Kidney (tissue), 14 donors: ENCODE results near the gene NPSR1. TPM values are rescaled to one million over a fixed set of nuclear protein-coding genes. Genes with fewer than 3 reads are reported as not detected.
"Not testable (repeated sequence)": the region's sequence is repeated elsewhere in the genome, so short reads cannot be mapped to it uniquely, and the experiment has no call there.

Experiments used
- DNase-seq, 5 donors: peaks; one replicate each; pipeline ENCODE4 v3.0.0-alpha.2; 2013 to 2020
- FAIRE-seq: peaks from 2 replicates; lab custom pipeline; 2012; peaks lifted over from hg19 to GRCh38; lab: Jason Lieb, UNC
- H3K27ac ChIP-seq, 2 donors: one replicate each; pipeline ENCODE4 v1.7.0; 2013; ENCODE audit warnings: low read depth in 2 of 2, low read length in 2 of 2, inconsistent platforms in 1 of 2
- H3K27me3 ChIP-seq: one replicate; pipeline ENCODE4 v1.7.1; 2013; ENCODE audit warnings: low read length, inconsistent platforms; ENCODE audit not compliant: control insufficient read depth, insufficient read depth
- H3K36me3 ChIP-seq, 3 donors: one replicate each; pipeline versions ENCODE4 v1.7.0 to v1.7.1; 2013; ENCODE audit warnings: low read length in 3 of 3, control low read depth in 1 of 3, inconsistent platforms in 1 of 3; ENCODE audit not compliant: insufficient read depth in 3 of 3, control insufficient read depth in 2 of 3
- H3K4me1 ChIP-seq, 3 donors: one replicate each; pipeline versions ENCODE4 v1.7.0 to v1.7.1; 2013; ENCODE audit warnings: low read length in 3 of 3, inconsistent platforms in 1 of 3, low read depth in 1 of 3; ENCODE audit not compliant: control insufficient read depth in 2 of 3, insufficient read depth in 2 of 3
- H3K4me3 ChIP-seq, 3 donors: one replicate each; pipeline versions ENCODE4 v1.7.0 to v1.8.1; 2013; ENCODE audit warnings: low read length in 3 of 3, control low read depth in 1 of 3, inconsistent platforms in 1 of 3
- H3K9ac ChIP-seq, 3 donors: one replicate each; pipeline versions ENCODE4 v1.7.0 to v1.7.1; 2013; ENCODE audit warnings: low read length in 3 of 3, control low read depth in 1 of 3, inconsistent platforms in 1 of 3
- H3K9me3 ChIP-seq, 3 donors: one replicate each; pipeline versions ENCODE4 v1.7.0 to v1.7.1; 2013; ENCODE audit warnings: low read length in 3 of 3, control low read depth in 1 of 3, inconsistent platforms in 1 of 3; ENCODE audit not compliant: control insufficient read depth in 2 of 3, insufficient read depth in 1 of 3
- intact Hi-C: fragments of 100-400 bp; cut with DNase I; formaldehyde crosslinking; loops from one replicate; pipeline ENCODE4 v1.11.1; 2022
- polyA plus RNA-seq: library from polyadenylated mRNA; stranded (reverse); fragments of 350-450 nt; fragmentation: Illumina TruSeq; extraction: RNeasy Lipid Tissue Mini Kit (QIAGEN cat#74804); gene quantifications from one replicate; pipeline ENCODE4 v1.2.3, GENCODE V29; 2014; ENCODE audit warnings: low read depth, low replicate concordance; ENCODE audit not compliant: insufficient read depth
- total RNA-seq: library from RNA; stranded (reverse); fragmentation: NEBNext Ultra II Directional; extraction: Animal tissue kit (Norgen Biotek cat#: 25700); gene quantifications from one replicate; pipeline ENCODE4 v1.2.1, GENCODE V29; 2021
- TF ChIP-seq, protein P1 (sequence below): IDR thresholded peaks from 3 replicates; pipeline ENCODE4 v1.5.1; 2012; ENCODE audit warnings: mild to moderate bottlenecking, moderate library complexity, borderline replicate concordance; ENCODE audit not compliant: insufficient read depth; ENCODE audit errors: extremely low read depth
- donor health status: control.
- donor health status: control.
- donor health status: control.
- donor health status: control.
- donor health status: control.
- donor health status: DM: yes; HTN: yes; CAD: no.
- donor health status: Normal renal cell carcinoma (clear cell type).

The NPSR1 gene
- total and polyA plus RNA-seq, 2 donors from 2014 or later, result not detected

- no peaks in the 10 kb centered on the region for H3K9me3 ChIP-seq
- DNase-seq, result no peak
- no peak for FAIRE-seq
- no peaks in the 10 kb centered on the region for H3K36me3 ChIP-seq
- intact Hi-C loops, result no loop called here
- no peak overlapping the region for H3K9ac ChIP-seq
- no peak overlapping the region for H3K27ac ChIP-seq
- H3K4me1 ChIP-seq, result no peaks in the 10 kb centered on the region
- TF ChIP-seq, protein P1, sequence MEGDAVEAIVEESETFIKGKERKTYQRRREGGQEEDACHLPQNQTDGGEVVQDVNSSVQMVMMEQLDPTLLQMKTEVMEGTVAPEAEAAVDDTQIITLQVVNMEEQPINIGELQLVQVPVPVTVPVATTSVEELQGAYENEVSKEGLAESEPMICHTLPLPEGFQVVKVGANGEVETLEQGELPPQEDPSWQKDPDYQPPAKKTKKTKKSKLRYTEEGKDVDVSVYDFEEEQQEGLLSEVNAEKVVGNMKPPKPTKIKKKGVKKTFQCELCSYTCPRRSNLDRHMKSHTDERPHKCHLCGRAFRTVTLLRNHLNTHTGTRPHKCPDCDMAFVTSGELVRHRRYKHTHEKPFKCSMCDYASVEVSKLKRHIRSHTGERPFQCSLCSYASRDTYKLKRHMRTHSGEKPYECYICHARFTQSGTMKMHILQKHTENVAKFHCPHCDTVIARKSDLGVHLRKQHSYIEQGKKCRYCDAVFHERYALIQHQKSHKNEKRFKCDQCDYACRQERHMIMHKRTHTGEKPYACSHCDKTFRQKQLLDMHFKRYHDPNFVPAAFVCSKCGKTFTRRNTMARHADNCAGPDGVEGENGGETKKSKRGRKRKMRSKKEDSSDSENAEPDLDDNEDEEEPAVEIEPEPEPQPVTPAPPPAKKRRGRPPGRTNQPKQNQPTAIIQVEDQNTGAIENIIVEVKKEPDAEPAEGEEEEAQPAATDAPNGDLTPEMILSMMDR, result no peak
- no peaks in the 10 kb centered on the region for H3K27me3 ChIP-seq
- H3K4me3 ChIP-seq, result no peak overlapping the region
Observed at GRCh38 chr7:34622182-34622581, 35.8 kb upstream of the NPSR1 start.

- FAIRE-seq, result no peak
Observed at GRCh38 chr7:34622771-34623250, 35.2 kb upstream of the NPSR1 start.

GRCh38 chr7:34628618-34629017 is 29.4 kb upstream of the NPSR1 start:
- H3K27ac ChIP-seq, H3K9me3 ChIP-seq, H3K27me3 ChIP-seq, H3K4me3 ChIP-seq, H3K36me3 ChIP-seq, H3K4me1 ChIP-seq, FAIRE-seq, intact Hi-C loops, DNase-seq, H3K9ac ChIP-seq: not testable (repeated sequence)

More at GRCh38 chr7:34622771-34623250, 35.2 kb upstream of the NPSR1 start:
- Histone ChIP-seq H3K4me1 (no peaks in the 10 kb centered on the region), H3K27ac (no peak overlapping the region), H3K9ac (no peak overlapping the region), H3K36me3 (no peaks in the 10 kb centered on the region), H3K9me3 (no peaks in the 10 kb centered on the region), H3K27me3 (no peaks in the 10 kb centered on the region), H3K4me3 (no peak overlapping the region)
- intact Hi-C loops, result no loop called here
- TF ChIP-seq, protein P1, result no peak
- DNase-seq, result no peak

- Histone ChIP-seq H3K4me3 (no peak overlapping the region), H3K9ac (no peak overlapping the region), H3K27me3 (no peaks in the 10 kb centered on the region), H3K4me1 (no peaks in the 10 kb centered on the region), H3K9me3 (no peaks in the 10 kb centered on the region), H3K27ac (no peak overlapping the region), H3K36me3 (no peaks in the 10 kb centered on the region)
- TF ChIP-seq, protein P1, result no peak
- intact Hi-C loops, result no loop called here
- DNase-seq (no peak), FAIRE-seq (no peak)
Observed at GRCh38 chr7:34652809-34653208, 5.2 kb upstream of the NPSR1 start.
